ENCODE results near the gene IL27RA.

The IL27RA gene

GRCh38 chr19:14061081-14061749, 29.7 kb downstream of the IL27RA start:
- no peak overlapping the region for H2AFZ ChIP-seq (ENCODE audit: low read length, unreplicated experiment)
- peaks cover 3% of the 10 kb centered on the region for H3K4me1 ChIP-seq (ENCODE audit: control insufficient read depth, insufficient read depth, low read length, unreplicated experiment)
- H3K27ac ChIP-seq (ENCODE audit: low read depth, low read length) = no peak overlapping the region
- H3K27me3 ChIP-seq (ENCODE audit: insufficient read depth, low read length) = peaks cover 7% of the 10 kb centered on the region
- H3K36me3 ChIP-seq (ENCODE audit: insufficient read depth, low read length) = no peaks in the 10 kb centered on the region
- no peak overlapping the region for H3K4me3 ChIP-seq (ENCODE audit: low read depth, low read length)
- H3K79me2 ChIP-seq (ENCODE audit: control insufficient read depth, insufficient read depth, low read length, unreplicated experiment) = no peaks in the 10 kb centered on the region

GRCh38 chr19:14061751-14062557, 30.4 kb downstream of the IL27RA start, which contains the start of gene PALM3:
Gene PALM3 (minus strand): TSS chr19:14062076. CDS start chr19:14061980, 96 bp downstream.
- Histone ChIP-seq H3K27ac (ENCODE audit: low read depth, low read length) (no peak within 1 kb of the TSS), H2AFZ (ENCODE audit: low read length, unreplicated experiment) (no peak within 1 kb of the TSS), H3K27me3 (ENCODE audit: insufficient read depth, low read length) (peaks cover 7% of the 10 kb centered on the region), H3K36me3 (ENCODE audit: insufficient read depth, low read length) (no peaks in the 10 kb centered on the region), H3K4me1 (ENCODE audit: control insufficient read depth, insufficient read depth, low read length, unreplicated experiment) (peaks cover 3% of the 10 kb centered on the region), H3K79me2 (ENCODE audit: control insufficient read depth, insufficient read depth, low read length, unreplicated experiment) (no peaks in the 10 kb centered on the region), H3K4me3 (ENCODE audit: low read depth, low read length) (no peak within 1 kb of the TSS)

GRCh38 chr19:14062558-14062855, 30.9 kb downstream of the IL27RA start:
- peaks cover 3% of the 10 kb centered on the region for H3K4me1 ChIP-seq (ENCODE audit: control insufficient read depth, insufficient read depth, low read length, unreplicated experiment)
- no peak overlapping the region for H3K4me3 ChIP-seq (ENCODE audit: low read depth, low read length)
- H3K27me3 ChIP-seq (ENCODE audit: insufficient read depth, low read length) = peaks cover 7% of the 10 kb centered on the region
- no peaks in the 10 kb centered on the region for H3K36me3 ChIP-seq (ENCODE audit: insufficient read depth, low read length)
- H3K27ac ChIP-seq (ENCODE audit: low read depth, low read length) = no peak overlapping the region
- H2AFZ ChIP-seq (ENCODE audit: low read length, unreplicated experiment) = no peak overlapping the region
- H3K79me2 ChIP-seq (ENCODE audit: control insufficient read depth, insufficient read depth, low read length, unreplicated experiment) = no peaks in the 10 kb centered on the region

- peaks cover 3% of the 10 kb centered on the region for H3K4me1 ChIP-seq (ENCODE audit: control insufficient read depth, insufficient read depth, low read length, unreplicated experiment)
- H3K27me3 ChIP-seq (ENCODE audit: insufficient read depth, low read length) = peaks cover 7% of the 10 kb centered on the region
- no peaks in the 10 kb centered on the region for H3K79me2 ChIP-seq (ENCODE audit: control insufficient read depth, insufficient read depth, low read length, unreplicated experiment)
- no peak overlapping the region for H3K4me3 ChIP-seq (ENCODE audit: low read depth, low read length)
- H3K36me3 ChIP-seq (ENCODE audit: insufficient read depth, low read length) = no peaks in the 10 kb centered on the region
- H3K27ac ChIP-seq (ENCODE audit: low read depth, low read length) = no peak overlapping the region
- no peak overlapping the region for H2AFZ ChIP-seq (ENCODE audit: low read length, unreplicated experiment)
Observed at GRCh38 chr19:14063105-14063504, 31.5 kb downstream of the IL27RA start.

GRCh38 chr19:14066134-14066533, 34.6 kb downstream of the IL27RA start:
- H2AFZ ChIP-seq (ENCODE audit: low read length, unreplicated experiment) = no peak overlapping the region
- H3K4me3 ChIP-seq (ENCODE audit: low read depth, low read length) = no peak overlapping the region
- H3K4me1 ChIP-seq (ENCODE audit: control insufficient read depth, insufficient read depth, low read length, unreplicated experiment) = no peaks in the 10 kb centered on the region
- no peaks in the 10 kb centered on the region for H3K27me3 ChIP-seq (ENCODE audit: insufficient read depth, low read length)
- no peaks in the 10 kb centered on the region for H3K36me3 ChIP-seq (ENCODE audit: insufficient read depth, low read length)
- no peaks in the 10 kb centered on the region for H3K79me2 ChIP-seq (ENCODE audit: control insufficient read depth, insufficient read depth, low read length, unreplicated experiment)
- H3K27ac ChIP-seq (ENCODE audit: low read depth, low read length) = no peak overlapping the region

GRCh38 chr19:14070268-14071050, 38.9 kb downstream of the IL27RA start:
- Histone ChIP-seq H3K79me2 (ENCODE audit: control insufficient read depth, insufficient read depth, low read length, unreplicated experiment) (no peaks in the 10 kb centered on the region), H2AFZ (ENCODE audit: low read length, unreplicated experiment) (no peak overlapping the region), H3K27me3 (ENCODE audit: insufficient read depth, low read length) (no peaks in the 10 kb centered on the region), H3K36me3 (ENCODE audit: insufficient read depth, low read length) (no peaks in the 10 kb centered on the region), H3K4me1 (ENCODE audit: control insufficient read depth, insufficient read depth, low read length, unreplicated experiment) (peaks cover 3% of the 10 kb centered on the region), H3K4me3 (ENCODE audit: low read depth, low read length) (no peak overlapping the region), H3K27ac (ENCODE audit: low read depth, low read length) (no peak overlapping the region)

GRCh38 chr19:14072535-14073260, 41.1 kb downstream of the IL27RA start, which contains the start of gene MISP3:
Gene MISP3 (plus strand): TSS chr19:14072786. CDS start chr19:14073310, 524 bp downstream.
- Histone ChIP-seq H2AFZ (ENCODE audit: low read length, unreplicated experiment) (peak within 1 kb of the TSS; percentile 92), H3K36me3 (ENCODE audit: insufficient read depth, low read length) (no peaks in the 10 kb centered on the region), H3K27ac (ENCODE audit: low read depth, low read length) (no peak within 1 kb of the TSS), H3K27me3 (ENCODE audit: insufficient read depth, low read length) (no peaks in the 10 kb centered on the region), H3K4me1 (ENCODE audit: control insufficient read depth, insufficient read depth, low read length, unreplicated experiment) (peaks cover 3% of the 10 kb centered on the region), H3K4me3 (ENCODE audit: low read depth, low read length) (peak within 1 kb of the TSS; percentile 92), H3K79me2 (ENCODE audit: control insufficient read depth, insufficient read depth, low read length, unreplicated experiment) (no peaks in the 10 kb centered on the region)

GRCh38 chr19:14073261-14073924, 41.8 kb downstream of the IL27RA start:
- Histone ChIP-seq H3K27me3 (ENCODE audit: insufficient read depth, low read length) (no peaks in the 10 kb centered on the region), H3K27ac (ENCODE audit: low read depth, low read length) (no peak overlapping the region), H3K36me3 (ENCODE audit: insufficient read depth, low read length) (no peaks in the 10 kb centered on the region), H2AFZ (ENCODE audit: low read length, unreplicated experiment) (peak overlapping the region; percentile 92), H3K79me2 (ENCODE audit: control insufficient read depth, insufficient read depth, low read length, unreplicated experiment) (no peaks in the 10 kb centered on the region), H3K4me1 (ENCODE audit: control insufficient read depth, insufficient read depth, low read length, unreplicated experiment) (peaks cover 3% of the 10 kb centered on the region), H3K4me3 (ENCODE audit: low read depth, low read length) (peak overlapping the region; percentile 92)

GRCh38 chr19:14073925-14074838, 42.6 kb downstream of the IL27RA start:
- Histone ChIP-seq H3K4me3 (ENCODE audit: low read depth, low read length) (peak overlapping the region; percentile 92), H3K27me3 (ENCODE audit: insufficient read depth, low read length) (no peaks in the 10 kb centered on the region), H2AFZ (ENCODE audit: low read length, unreplicated experiment) (peak overlapping the region; percentile 92), H3K4me1 (ENCODE audit: control insufficient read depth, insufficient read depth, low read length, unreplicated experiment) (peaks cover 3% of the 10 kb centered on the region), H3K36me3 (ENCODE audit: insufficient read depth, low read length) (no peaks in the 10 kb centered on the region), H3K79me2 (ENCODE audit: control insufficient read depth, insufficient read depth, low read length, unreplicated experiment) (no peaks in the 10 kb centered on the region), H3K27ac (ENCODE audit: low read depth, low read length) (no peak overlapping the region)
